GM12878 (cell line): ENCODE data around the gene ATP6V0C. TPM values are rescaled to one million over a fixed set of nuclear protein-coding genes. Genes with fewer than 3 reads are reported as not detected.

Source experiments
- JUNB ChIP-seq: IDR thresholded peaks from 2 replicates; pipeline ENCODE4 v1.6.1; 2016; ENCODE audit warnings: antibody characterized with exemption, mild to moderate bottlenecking
- NBN ChIP-seq: fragments of 450-650 bp; IDR thresholded peaks from 2 replicates; pipeline ENCODE4 v1.6.1; 2016
- POLR2A ChIP-seq: IDR thresholded peaks from 2 replicates; pipeline ENCODE4 v1.6.1; 2011; ENCODE audit warnings: low read depth, mild to moderate bottlenecking, low read length
- RCOR1 ChIP-seq: conservative IDR thresholded peaks from 2 replicates; pipeline ENCODE4 v1.6.1; 2012; ENCODE audit warnings: low read depth, low read length, improper control_type of control experiment
- STAT1 ChIP-seq: fragments of 450-650 bp; conservative IDR thresholded peaks from 2 replicates; pipeline ENCODE4 v1.6.1; 2014; ENCODE audit warnings: antibody characterized with exemption, mild to moderate bottlenecking
- SUPT20H ChIP-seq: IDR thresholded peaks from 2 replicates; pipeline ENCODE4 v1.6.1; 2011; ENCODE audit warnings: low read depth, mild to moderate bottlenecking, low read length, moderate library complexity, borderline replicate concordance; ENCODE audit not compliant: control insufficient read depth
- ZBED1 ChIP-seq: IDR thresholded peaks from 2 replicates; pipeline ENCODE4 v1.6.1; 2016; ENCODE audit warnings: borderline replicate concordance
- ZBTB40 ChIP-seq: fragments of 450-650 bp; IDR thresholded peaks from 2 replicates; pipeline ENCODE4 v1.6.1; 2016; ENCODE audit warnings: mild to moderate bottlenecking, moderate library complexity, borderline replicate concordance
- ZNF274 ChIP-seq: IDR thresholded peaks from one replicate; pipeline ENCODE4 v1.8.0; 2011; ENCODE audit not compliant: insufficient read length, insufficient read depth
- polyA plus RNA-seq, 11 experiments: library from polyadenylated mRNA; depleted of rRNA in 4 of 11; unstranded in 6 of 11; stranded (reverse) in 5 of 11; fragments of >200 nt; fragmentation: Nextera tagmentation in 4 of 11; fragmentation: Illumina TruSeq in 1 of 11; extraction: Ambion mirVana in 4 of 11; extraction: Trizol in 1 of 11; gene quantifications; 1 replicate in 1 of 11; 2 replicates in 10 of 11; pipeline versions ENCODE4 v1.2.1 to v1.2.3, GENCODE V29; 2011 to 2016; ENCODE audit warnings: inconsistent platforms in 2 of 11, missing spikeins in 2 of 11, low read depth in 1 of 11
- total RNA-seq, 4 experiments: library from RNA; depleted of rRNA in 3 of 4; stranded (reverse); fragments of >200 nt in 3 of 4; fragmentation: Illumina TruSeq in 1 of 4; extraction: Trizol in 1 of 4; gene quantifications; 2 replicates each; pipeline versions ENCODE4 v1.2.1 to v1.2.3, GENCODE V29; 2013 to 2021
- TF ChIP-seq, protein P1 (sequence below): IDR thresholded peaks from 2 replicates; pipeline ENCODE4 v1.6.1; 2012; ENCODE audit warnings: mild to moderate bottlenecking, low read depth, low read length
- TF ChIP-seq, protein P2 (sequence below): fragments of 450-650 bp; IDR thresholded peaks from 2 replicates; pipeline ENCODE4 v1.6.1; 2016; ENCODE audit warnings: mild to moderate bottlenecking

ATP6V0C gene
- total and polyA plus RNA-seq, 10 of the 15 experiments (the other 5 are each of a cell fraction or from before 2014, with no cell fraction given), result 2.4 to 135 (median 18.4) TPM

DNA sequence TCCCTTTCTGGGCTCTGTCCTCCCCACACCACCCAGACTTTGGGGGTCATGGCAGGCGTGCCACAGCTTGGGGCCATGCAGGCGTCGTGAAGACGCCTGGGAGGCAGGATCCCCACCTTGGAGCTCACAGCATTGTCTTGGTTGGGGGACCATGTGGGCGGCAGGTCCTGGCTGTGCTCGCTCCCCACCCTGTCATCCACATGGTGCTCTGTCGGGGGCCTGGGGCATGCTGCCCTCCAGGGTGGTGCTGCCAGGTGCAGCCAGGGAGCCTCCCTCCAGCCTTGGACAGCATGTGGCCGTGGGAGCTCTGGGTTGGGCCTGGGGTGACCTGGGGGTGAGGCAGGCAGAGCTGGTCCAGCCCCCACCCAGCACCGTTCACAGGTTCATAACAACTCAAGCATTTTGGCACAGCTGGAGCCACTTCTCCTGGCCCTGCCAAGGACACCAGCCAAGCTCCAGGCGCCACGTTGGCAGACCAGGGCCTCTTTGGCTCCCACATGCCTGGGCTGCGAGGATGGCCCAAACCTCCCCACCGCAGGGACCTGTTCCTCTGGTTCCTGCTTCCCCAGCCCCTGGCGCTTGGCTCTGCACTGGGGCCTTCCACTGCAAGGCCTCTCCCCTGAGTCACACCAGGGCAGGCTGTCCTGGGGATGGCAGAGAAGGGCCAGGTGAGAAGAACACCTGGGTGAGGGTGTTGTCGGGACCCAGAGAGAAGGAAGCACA lies 15.1 kb upstream of the ATP6V0C start (continued):
- TF ChIP-seq, protein P1, sequence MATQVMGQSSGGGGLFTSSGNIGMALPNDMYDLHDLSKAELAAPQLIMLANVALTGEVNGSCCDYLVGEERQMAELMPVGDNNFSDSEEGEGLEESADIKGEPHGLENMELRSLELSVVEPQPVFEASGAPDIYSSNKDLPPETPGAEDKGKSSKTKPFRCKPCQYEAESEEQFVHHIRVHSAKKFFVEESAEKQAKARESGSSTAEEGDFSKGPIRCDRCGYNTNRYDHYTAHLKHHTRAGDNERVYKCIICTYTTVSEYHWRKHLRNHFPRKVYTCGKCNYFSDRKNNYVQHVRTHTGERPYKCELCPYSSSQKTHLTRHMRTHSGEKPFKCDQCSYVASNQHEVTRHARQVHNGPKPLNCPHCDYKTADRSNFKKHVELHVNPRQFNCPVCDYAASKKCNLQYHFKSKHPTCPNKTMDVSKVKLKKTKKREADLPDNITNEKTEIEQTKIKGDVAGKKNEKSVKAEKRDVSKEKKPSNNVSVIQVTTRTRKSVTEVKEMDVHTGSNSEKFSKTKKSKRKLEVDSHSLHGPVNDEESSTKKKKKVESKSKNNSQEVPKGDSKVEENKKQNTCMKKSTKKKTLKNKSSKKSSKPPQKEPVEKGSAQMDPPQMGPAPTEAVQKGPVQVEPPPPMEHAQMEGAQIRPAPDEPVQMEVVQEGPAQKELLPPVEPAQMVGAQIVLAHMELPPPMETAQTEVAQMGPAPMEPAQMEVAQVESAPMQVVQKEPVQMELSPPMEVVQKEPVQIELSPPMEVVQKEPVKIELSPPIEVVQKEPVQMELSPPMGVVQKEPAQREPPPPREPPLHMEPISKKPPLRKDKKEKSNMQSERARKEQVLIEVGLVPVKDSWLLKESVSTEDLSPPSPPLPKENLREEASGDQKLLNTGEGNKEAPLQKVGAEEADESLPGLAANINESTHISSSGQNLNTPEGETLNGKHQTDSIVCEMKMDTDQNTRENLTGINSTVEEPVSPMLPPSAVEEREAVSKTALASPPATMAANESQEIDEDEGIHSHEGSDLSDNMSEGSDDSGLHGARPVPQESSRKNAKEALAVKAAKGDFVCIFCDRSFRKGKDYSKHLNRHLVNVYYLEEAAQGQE, result no peak
- TF ChIP-seq ZBTB40, result no peak
- no peak for TF ChIP-seq STAT1
- TF ChIP-seq SUPT20H, result no peak
- TF ChIP-seq ZNF274, result no peak
- TF ChIP-seq JUNB, result no peak
- no peak for TF ChIP-seq NBN
- TF ChIP-seq, protein P2, sequence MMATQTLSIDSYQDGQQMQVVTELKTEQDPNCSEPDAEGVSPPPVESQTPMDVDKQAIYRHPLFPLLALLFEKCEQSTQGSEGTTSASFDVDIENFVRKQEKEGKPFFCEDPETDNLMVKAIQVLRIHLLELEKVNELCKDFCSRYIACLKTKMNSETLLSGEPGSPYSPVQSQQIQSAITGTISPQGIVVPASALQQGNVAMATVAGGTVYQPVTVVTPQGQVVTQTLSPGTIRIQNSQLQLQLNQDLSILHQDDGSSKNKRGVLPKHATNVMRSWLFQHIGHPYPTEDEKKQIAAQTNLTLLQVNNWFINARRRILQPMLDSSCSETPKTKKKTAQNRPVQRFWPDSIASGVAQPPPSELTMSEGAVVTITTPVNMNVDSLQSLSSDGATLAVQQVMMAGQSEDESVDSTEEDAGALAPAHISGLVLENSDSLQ, result no peak
- TF ChIP-seq ZBED1, result no peak
- no peak for TF ChIP-seq POLR2A
- TF ChIP-seq RCOR1, result no peak
- TF ChIP-seq, all 136 proteins: peak for 0
